NCI-H524 (cell line): ENCODE data around the gene CLCN7.

Experiments
- DNase-seq, 2 experiments: peaks; one replicate each; lab custom pipeline; 2025; lab: John Stamatoyannopoulos, UW

Gene CLCN7

DNA sequence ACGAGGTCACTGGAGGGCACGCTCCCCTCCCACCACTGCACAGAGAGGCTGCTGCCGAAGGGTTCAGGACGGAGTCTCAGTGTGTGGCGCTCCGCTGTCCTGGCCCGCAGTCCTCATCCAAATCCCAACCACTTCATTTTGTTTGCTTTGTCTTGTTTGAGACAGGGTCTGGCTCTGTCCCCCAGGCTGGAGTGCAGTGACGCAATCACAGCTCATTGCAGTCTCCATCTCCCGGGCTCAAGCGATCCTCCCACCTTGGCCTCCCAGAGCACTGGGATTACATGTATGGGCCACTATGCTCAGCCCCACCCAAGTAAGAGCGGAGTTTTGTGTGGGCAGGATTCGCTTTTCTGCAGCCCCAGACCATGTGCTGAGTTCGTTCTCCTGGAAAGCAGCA lies 73.1 kb downstream of the CLCN7 start:
- DNase-seq = no peak

DNA sequence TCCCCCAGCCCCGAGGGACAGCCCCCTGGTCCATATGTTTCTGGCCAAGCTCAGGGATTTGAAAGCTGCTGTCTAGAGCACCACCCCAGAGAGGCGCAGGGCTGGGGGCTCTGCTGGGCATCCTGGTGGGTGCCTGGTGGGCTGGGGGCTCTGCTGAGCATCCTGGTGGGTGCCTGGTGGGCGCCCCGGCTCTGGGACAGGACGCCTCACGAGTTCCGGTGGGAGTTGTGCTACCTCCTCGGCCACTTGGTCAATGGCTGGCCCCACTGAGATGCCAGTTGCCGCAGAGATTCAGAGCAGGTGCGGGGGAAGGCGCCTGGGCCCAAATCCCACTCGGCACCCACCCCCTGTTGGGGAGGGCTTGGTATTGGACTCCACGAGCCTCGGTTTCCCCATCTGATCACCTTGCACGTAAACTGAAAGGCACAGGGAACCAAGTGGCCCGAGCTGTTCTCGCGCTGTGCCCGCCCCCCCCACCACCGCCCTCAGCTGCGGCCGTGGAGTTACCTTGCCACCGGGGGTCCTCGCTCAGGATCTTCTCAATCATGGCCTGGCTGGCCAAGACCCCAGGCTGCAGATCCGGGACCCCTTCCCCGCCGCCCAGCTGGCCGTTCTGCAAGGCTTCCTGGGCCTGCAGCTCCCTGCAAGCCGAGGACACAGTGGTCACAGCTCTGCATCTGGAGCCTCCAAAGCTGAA lies 73.6 kb downstream of the CLCN7 start:
- no peak for DNase-seq

- DNase-seq = no peak
Measured at GRCh38 chr16:1398826-1399581, 75.8 kb downstream of the CLCN7 start.

DNA sequence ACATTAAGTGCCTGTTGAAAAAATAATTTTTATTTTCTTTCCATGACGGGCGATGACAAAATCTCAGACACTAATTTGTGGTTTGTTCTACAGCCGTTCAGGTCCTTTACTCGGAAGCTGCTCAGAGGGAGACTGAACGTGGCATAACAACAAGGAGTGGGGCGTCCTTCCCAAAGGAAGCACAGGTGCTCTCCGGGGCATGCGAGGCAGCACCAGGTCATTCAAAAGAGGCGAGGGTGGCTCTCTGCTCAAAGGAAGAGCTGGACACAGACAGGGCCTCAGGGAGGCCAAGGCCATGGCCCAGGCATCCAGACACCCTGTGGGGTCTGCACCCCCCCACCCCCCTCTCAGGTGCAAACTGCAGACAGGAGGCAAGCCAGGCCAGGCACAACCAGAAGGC lies 76.5 kb downstream of the CLCN7 start:
- DNase-seq = no peak

DNA sequence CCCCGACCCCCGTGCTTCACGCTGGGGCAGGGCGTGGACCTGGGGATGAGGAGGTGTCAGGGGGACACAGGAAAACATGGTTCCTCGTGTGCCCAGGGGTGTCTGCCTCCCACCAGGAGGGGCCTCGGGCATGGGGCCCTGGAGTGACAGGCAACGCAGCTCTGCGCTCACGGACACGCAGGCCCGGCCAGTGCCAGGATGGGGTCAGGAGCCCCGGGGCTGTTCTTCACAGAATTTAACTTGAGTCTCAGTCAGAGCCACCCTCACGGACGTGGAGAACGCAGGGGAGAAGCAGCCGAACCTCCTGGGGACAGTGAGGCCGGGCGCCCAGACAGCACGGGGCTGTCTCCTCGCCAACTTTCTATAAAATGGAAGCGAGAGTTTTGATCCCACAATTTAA lies 77.0 kb downstream of the CLCN7 start:
- DNase-seq = no peak

DNA sequence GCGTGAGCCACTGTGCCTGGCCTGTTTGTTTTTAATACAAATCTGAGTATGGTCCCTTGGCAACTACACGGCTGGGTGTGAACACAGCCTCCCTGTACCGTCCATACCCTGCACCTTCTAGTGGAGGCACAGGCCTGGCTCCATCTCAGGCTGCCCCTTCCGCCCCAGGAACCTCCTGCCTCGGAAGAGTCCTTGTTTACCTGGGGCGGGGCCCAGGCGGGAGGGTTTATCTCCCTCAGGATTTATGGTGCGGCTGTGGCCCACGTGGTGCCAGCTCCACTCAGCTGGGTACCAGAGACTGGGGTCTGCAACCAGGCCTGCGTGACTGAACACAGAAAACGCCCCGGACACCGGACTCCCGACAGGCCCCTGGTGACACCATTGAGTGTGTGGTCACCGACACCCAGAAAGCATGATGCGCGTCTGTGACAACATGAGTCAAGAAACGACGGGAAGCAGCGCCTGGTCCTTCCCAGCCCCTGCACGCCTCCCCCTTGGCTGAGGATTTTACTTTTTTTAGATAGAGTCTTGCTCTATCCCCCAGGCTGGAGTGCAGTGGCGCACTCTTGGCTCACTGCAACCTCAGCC lies 79.3 kb downstream of the CLCN7 start:
- no peak for DNase-seq
